NCI-H128 (cell line): ENCODE measurements around the gene ZBTB7C.
"Not testable (repeated sequence)": the region's sequence is repeated elsewhere in the genome, so short reads cannot be mapped to it uniquely, and the experiment has no call there.

Source experiments
- DNase-seq: peaks from one replicate; lab custom pipeline; 2025; ENCODE audit not compliant: unreplicated experiment; lab: John Stamatoyannopoulos, UW

Gene ZBTB7C

GRCh38 chr18:48408727-48409590 is at the start of gene ZBTB7C:
TSS of gene ZBTB7C (minus strand) at chr18:48409383.
- peak; percentile 22 for DNase-seq

DNA sequence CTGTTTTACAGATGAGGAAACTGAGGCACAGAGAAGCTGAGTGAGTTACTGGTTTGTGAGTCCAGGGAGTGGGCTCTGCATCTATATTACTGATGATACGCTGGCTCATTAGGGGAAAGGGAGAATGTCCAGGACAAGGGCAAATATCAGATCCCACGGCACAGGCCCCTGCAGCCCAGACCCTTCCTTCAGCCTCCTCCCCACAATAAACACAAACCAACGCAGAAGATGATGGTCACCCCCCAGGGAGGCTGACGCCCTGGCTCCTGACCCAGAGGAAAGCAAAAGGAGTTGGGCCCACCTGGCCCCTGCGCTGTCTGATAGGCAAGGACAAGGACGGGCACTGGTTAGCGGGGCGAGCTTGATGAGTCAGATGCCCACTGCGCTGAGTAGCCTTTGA is 47.7 kb upstream of the ZBTB7C start:
- DNase-seq, result no peak

GRCh38 chr18:48455555-48456478 is 46.6 kb upstream of the ZBTB7C start:
- no peak for DNase-seq

DNA sequence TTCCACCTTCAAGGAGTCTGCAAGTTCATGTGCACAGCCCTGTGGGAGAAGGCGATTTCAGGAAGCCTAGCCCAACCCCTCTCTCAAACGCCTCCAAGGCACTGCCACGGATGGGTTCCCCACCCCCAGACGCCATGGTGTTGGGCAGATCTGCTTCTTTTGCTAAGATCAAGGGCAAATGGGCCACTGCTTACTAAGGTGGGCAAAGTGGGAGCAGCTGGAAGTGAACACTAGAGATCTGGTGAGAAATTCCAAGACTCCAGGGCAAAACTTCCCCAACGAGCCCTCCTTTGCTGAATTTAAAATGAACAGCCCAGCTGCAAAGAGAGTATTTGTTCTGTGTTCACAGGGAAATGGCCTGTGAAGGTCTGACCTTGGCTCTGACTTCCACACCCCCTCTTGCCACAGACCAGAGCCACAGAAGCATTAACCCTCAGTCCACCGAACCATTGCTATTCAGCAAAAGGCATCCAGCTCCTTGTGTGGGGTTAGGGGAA is 45.1 kb upstream of the ZBTB7C start:
- DNase-seq, result no peak

- no peak for DNase-seq
These were observed 44.3 kb upstream of the ZBTB7C start for GRCh38 chr18:48453330-48454066.

DNA sequence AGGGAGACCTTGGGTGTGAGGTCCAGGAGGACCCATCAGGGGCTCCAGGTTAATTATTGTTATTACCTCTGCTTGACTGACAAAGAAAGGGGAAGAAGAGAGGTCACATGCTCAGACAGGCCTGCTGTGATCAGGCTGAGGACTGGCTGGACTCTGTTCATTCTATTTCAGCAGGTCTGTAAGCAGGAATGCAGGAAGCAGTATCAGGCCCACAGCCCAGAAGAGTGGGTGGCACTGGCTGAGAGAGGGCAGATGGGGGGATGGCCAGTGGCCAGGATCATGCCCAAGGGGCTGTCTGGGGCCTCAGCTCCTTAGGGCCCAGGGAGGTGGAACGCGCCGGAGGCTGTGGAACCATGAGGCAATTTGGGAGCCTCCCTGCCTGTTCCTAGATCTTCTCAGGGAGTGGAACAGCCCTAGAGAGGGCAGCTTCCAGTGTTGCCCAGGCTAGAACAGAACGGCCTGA is 43.7 kb upstream of the ZBTB7C start:
- DNase-seq, result no peak

DNA sequence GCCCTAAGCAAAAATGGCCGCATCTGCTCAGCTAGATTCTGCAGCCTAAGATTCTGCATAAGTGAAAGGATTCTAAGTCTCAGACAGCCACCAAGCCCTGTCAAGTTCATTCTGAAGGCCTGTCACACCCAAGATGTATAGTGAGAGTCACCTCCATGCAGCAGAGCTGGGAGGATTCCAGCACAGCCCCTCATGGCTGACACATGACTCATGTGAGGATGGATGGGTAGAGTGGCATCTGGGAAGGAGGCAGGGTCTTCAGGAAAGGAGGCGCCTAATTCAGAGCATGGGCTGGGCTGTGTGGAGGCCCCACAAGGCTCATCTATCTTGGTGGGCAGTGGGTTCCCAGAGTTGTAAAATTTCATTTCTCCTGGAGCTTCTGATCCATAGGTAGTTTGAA is 41.5 kb upstream of the ZBTB7C start:
- DNase-seq, result no peak

DNA sequence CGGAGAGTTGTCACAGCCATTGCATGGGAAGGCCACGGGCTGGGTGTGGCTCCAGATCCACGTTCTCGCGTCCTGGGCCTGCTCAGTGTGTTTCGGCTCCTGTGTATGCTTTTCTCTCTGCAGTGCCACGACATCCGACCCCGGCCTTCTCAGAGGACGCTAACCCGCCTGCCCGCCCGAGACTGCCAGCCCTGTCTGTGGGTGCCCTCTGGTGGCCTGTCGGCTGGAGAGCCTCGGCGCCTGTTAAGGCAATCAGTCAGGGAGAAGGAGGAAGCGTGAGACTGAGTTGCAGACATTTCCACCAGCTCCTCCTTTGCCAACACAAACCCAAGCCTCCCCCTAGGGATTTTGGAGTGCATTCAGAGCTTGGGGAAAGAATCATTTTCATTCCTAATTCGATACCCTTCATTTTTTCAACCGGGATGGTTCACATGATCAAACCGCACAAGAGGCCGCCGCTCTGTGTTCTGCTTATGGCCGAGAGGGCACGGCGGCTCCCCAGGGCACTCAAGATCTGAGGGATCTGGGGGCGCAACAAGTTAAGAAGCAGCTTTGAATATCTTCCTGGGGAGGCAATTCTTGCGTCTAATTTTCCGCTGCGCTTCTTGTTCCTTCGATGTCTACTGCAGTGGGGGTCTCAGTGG is 37.5 kb upstream of the ZBTB7C start:
- DNase-seq, result peak; percentile 82

DNA sequence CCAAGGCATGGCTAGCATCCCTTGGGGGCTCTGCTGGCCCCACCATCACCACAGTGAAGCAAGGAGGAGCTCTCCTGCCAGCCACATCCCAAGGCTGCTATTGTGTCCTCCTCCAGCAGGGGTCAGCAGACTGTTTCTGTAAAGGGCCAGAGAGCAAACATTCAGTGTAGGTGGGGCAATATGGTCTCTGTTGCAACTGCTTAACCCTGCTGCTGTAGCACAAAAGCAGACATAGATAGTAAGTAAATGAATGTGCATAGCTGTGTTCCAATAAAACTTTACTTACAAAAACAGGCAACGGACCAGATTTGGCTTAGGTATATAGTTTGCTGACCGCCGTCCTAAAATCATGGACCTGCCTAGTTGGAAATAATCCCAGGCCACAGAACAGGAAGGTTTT is 36.4 kb upstream of the ZBTB7C start:
- peak; percentile 70 for DNase-seq

GRCh38 chr18:48442761-48443160 is 33.6 kb upstream of the ZBTB7C start:
- DNase-seq, result no peak

- peak; percentile 15 for DNase-seq
These were observed 32.3 kb upstream of the ZBTB7C start for GRCh38 chr18:48441405-48441881.

DNA sequence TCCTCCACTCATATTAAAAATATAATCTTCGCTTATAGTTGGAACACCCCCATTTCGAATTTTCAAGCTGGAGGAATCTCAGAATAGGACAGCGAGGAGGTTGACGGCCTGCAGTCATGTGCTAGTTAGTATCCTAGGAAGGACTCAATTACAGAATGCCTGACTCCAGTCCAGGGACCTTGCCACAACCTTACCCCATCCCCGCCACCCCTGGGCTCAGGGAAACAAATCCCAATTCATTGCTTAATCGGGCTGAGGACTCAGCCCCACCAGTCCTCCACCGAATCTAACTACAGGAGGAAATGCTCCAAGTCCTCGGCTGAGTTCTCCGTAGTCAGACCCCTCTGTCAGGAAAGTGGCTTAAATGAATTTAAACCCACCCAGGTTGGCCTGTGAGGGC is 31.7 kb upstream of the ZBTB7C start:
- DNase-seq, result no peak

- DNase-seq, result no peak
These were observed 27.7 kb upstream of the ZBTB7C start for GRCh38 chr18:48436907-48437306.

DNA sequence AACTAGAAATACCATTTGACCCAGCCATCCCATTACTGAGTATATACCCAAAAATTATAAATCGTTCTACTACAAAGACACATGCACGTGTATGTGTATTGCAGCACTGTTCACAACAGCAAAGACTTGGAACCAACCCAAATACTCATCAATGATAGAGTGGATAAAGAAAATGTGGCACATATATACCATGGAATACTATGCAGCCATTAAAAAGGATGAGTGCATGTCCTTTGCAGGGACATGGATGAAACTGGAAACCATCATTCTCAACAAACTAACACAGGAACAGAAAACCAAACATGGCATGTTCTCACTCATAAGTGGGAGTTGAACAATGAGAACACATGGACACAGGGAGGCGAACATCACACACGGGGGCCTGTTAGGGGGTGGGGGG is 25.2 kb upstream of the ZBTB7C start:
- DNase-seq, result not testable (repeated sequence)

- DNase-seq, result no peak
These were observed 24.4 kb upstream of the ZBTB7C start for GRCh38 chr18:48433541-48433940.

GRCh38 chr18:48430150-48430549 is 21.0 kb upstream of the ZBTB7C start:
- DNase-seq, result no peak

DNA sequence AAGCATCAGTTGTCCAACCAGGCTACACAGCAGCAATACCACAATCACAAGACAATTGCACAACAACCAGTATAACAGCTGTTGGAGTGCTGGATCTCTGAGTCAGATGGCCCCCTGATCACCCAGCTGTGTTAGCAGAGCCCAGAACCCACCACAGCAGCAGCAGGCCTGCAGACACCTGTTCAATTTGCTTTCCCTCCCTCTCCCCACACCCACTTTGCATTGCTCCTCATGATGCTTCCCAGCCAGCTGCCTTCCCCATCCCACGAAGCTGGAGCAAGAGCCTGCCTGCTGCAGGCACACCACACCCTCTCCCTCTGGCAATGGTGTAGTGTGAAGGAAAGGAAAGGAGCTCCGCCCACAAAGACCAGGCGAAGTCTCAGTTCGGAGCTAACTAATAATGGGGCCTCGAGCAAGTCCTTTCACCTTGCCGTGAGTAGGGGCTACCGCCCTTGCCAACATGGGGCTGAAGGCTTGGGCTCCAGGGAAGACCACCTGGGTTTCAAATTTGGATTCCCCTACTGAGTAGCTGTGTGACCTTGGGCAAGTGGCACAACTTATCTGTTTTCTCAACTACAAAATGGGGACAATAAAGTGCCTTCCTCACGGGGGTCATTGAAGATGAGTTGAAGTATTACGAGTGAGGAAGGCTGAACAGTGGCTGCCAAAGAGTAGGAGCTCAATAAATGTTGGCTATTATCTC is 19.4 kb upstream of the ZBTB7C start:
- DNase-seq, result no peak

GRCh38 chr18:48422947-48423378 is 13.8 kb upstream of the ZBTB7C start:
- no peak for DNase-seq

DNA sequence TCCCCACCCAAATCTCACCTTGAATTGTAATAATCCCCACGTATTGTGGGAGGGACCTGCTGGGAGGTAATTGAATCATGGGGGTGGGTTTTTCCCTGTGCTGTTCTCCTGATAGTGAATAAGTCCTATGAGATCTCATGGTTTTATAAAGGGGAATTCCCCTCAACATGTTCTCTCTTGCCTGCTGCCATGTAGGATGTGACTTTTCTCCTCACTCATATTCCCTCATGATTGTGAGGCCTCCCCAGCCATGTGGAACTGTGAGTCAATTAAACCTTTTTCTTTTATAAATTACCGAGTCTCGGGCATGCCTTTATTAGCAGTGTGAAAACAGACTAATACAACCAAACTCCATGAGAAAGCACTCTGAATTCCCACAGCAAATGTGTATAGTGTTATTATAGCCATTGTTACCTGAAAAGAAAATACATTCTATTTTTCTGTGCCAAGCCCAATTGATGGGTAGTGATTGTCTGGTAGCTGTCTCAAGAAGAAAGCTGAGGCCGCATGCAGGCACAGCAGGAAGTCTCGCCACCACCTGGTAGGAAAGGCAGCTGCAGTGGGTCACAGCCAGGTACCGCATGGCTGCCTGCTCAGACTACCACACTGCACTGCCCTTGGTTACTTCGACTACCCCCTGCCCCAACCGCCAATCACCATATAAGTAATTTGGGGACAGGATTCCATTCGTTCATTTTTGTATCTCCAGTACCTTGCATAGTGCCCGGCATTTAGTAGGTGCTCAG is 10.3 kb upstream of the ZBTB7C start:
- DNase-seq, result no peak
